ENCODE data around the gene ENOX2.
"Not testable (repeated sequence)": the region's sequence is repeated elsewhere in the genome, so short reads cannot be mapped to it uniquely, and the experiment has no call there.

Gene ENOX2, protein sequence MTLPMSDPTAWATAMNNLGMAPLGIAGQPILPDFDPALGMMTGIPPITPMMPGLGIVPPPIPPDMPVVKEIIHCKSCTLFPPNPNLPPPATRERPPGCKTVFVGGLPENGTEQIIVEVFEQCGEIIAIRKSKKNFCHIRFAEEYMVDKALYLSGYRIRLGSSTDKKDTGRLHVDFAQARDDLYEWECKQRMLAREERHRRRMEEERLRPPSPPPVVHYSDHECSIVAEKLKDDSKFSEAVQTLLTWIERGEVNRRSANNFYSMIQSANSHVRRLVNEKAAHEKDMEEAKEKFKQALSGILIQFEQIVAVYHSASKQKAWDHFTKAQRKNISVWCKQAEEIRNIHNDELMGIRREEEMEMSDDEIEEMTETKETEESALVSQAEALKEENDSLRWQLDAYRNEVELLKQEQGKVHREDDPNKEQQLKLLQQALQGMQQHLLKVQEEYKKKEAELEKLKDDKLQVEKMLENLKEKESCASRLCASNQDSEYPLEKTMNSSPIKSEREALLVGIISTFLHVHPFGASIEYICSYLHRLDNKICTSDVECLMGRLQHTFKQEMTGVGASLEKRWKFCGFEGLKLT

DNA sequence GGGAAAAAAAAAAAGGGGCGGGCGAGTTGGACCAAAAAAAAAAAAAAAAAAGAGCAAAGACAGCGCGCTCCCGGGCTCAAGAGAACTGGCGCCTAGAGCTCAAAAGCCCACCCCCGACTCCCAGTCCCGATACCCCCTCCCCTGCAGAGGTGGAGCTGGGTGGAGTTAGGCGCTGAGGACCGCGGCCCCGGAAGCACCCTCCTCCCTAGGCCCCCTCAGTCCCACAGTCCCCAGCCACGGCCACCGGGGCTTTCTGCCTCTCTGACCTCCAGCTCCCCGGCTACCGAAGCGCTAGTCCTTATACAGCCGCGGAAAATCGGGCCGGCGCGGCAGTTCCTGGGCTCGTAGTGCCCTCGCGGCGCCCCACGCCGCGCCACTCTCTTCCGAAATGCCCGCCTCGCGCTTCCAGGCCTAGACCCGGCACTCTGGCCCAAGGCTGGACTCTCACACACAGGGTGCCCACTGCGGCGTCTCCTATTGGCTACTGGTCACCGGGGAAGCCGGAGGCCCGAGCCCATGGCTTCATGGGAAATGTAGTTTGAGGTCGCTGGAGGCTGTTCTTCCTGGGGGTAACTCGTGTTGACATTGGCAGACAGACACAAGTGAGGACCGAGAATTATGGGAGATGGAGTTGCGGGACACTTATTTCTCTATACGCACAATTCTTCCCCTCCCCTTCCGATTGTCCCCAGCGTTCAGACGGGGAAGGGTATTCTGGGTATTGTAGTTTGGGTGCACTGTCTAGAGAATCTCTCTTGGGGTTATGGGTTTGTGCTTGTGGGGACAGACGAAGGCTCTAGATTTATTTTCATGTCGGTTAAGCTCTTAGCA lies at the start of gene ENOX2:
ENOX2 (minus strand) TSS at position 427 of the 831 bp plus-strand sequence. CDS start 199,993 bp downstream, outside the sequence.
- peak; percentile 70 for DNase-seq

DNA sequence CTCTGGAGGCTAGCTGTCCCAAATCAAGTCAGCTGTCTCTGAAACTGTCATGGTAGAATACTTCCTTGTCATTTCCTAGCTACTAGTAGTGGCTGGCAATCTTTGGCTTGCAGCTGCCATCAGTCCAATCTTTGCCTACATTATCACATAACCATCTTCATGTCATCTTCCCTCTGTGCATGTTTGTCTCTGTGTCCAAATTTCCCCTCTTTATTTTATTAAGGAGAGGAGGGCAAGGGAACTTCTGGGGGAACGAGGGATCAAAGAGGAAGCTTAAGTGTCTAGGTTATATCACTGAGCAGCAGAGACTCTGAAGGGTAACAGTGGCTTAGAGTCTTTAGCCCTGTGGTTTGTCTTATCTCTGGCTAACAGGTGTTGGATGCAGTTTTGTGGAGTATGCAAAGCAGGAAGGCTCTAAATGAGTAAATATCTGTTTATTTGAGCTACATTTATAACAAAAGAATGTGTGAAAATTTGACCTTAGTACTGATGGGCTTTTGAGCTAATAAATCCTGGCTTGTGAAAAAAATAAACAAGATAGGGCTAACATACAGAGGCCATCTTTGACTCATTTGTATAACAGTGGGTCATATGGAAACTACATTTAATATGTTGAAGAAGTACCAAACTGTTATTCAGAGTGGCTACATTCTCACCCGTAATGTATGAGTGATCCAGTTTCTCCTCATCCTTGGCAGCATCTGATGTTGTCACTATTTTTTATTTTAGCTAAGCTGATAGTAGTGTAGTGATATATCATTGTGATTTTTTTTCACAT lies 49.4 kb upstream of the ENOX2 start:
- no peak for DNase-seq

DNA sequence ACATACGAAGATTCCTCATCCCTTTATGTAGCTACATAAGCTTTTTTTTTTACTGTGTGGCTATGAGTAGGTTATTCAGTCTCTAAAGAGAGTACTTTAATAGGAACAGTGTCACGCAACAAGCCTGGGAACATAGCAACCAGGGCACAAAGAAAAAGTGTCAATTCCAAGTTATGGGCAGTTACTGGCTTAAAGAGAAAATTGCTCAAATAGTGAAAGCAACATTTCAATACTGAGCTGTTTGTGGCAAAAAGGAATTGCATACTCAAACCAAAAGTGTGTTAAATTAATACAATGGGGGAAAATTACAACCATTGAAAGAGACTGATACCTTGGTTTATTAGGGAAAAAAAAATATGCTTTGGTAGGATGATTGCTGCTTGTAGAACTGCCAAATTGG lies 41.2 kb upstream of the ENOX2 start:
- no peak for DNase-seq

DNA sequence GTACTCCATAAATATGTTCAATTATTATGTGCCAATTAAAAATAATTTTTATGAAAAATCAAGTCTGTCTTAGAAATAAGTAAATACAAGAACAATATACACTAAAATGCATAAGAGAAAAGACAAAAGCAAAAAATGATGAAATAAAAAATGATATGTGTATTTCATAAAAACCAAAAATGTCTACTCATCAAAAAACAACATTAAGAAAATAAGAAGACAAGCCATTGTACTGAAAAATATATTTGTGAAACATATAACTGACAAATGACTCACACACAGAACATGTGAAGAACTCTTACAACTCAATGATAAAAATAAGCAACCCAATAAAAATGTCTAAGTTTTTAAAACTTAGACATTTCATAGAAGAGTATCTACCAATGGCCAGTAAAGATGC lies 34.1 kb upstream of the ENOX2 start:
- no peak for DNase-seq

DNA sequence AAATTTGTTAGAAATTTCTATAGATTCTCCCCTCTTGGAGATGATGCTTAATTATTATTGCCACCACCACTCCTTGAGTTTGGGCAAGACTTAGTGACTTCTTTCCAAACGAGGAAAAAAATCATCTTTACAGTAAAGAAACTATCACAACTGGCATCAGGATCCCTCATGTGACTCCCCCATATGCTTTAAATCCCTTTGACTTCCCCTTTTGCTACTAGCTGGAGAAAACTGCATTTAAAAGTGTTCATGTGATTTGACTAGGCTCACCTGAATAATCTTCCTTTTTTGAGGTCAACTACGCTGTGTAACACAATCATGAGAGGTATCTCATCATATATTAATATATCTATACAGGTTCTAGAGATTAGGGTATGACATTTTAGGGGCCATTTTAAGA lies 30.3 kb upstream of the ENOX2 start:
- no peak for DNase-seq

DNA sequence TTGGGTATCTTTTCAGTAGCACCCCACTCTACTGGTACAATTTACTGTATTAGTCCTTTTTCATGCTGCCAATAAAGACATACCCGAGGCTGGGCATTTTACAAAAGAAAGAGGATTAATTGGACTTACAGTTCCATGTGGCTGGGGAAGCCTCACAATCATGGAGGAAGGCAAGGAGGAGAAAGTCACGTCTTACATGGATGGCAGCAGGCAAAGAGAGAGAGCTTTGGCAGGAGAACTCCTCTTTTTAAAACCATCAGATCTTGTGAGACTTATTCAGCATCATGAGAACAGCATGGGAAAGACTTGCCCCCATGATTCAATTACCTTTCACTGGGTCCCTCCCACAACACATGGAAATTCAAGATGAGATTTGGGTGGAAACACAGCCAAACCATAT lies 17.4 kb upstream of the ENOX2 start:
- DNase-seq, result not testable (repeated sequence)

DNA sequence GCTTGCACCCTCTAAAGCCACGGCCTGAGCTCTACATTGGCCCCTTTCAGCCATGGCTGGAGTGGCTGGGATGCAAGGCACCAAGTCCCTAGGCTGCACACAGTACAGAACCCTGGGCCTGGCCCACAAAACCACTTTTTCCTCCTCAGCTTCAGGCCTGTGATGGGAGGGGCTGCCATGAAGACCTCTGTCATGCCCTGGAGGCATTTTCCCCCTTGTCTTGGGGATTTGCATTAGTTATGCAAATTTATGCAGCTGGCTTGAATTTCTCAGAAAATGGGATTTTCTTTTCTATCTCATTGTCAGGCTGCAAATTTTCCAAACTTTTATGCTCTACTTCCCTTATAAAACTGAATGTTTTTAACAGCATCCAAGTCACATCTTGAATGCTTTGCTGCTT lies 16.7 kb upstream of the ENOX2 start:
- DNase-seq, result not testable (repeated sequence)

DNA sequence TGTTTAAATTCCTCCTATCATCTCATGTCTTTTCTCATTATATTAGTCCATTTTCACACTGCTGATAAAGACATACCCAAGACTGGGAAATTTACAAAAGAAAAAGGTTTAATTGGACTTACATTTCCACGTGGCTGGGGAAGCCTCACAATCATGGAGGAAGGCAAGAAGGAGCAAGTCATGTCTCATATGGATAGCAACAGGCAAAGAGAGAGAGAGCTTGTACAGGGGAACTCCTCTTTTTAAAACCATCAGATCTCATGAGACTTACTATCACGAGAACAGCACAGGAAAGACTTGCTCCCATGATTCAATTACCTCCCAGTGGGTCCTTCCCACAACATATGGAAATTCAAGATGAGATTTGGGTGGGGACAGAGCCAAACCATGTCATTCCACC lies 15.5 kb upstream of the ENOX2 start:
- not testable (repeated sequence) for DNase-seq

DNA sequence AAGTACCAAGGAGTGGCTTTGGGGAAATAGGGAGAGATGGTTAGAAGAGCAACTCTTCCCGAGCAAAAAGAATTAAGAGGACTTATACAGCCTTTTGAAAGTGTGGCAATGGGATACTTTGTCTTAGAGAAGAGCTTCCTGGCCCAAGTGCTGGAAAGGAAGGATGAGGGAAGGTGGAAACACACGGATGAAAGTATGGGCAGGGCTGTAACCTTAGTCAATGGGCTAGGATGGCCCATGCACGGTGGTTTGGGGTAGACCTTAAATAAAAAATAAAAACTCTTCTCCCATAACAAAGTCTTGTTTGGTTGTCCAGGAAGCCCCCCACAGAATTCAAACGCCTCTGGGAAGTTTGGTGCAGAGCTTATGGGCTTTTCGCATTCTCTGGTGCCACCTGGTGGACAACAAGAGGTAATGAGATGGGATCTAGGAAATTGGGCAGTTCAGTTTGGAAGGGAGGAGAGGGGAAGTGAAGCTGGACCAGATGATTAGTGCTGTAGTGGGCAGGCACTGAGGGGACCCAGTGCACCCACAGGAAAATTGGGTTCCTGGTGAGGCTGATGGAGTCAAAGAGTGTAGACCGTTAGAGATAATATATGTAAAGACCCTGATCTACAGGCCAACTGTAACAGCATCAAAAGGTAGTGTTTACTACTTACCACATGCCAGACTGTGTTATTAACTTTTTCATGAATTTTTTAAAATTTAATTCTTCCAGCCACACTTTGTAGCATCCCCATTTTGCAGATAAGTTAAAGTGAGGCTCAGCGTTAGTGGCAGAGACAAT lies 13.8 kb upstream of the ENOX2 start:
- DNase-seq, result peak; percentile 21

DNA sequence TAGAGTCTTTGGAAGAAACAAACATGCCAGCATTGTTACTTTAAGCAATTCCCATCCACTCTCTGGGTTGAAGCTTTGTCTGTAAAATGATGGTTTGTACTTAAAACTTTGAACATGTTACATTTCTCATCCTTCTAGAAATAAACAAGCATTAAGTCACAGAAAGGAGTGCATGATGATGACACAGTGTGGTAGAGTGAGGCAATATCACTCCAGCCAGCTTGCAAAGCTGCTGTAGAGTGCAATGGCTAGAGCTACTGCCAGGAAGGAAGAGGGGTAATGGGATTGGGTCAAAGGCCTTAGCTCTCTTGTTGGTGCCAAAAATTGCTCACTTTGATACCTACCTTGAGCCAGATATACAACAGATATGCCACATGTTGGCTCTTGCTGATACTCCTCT lies 12.3 kb upstream of the ENOX2 start:
- no peak for DNase-seq

DNA sequence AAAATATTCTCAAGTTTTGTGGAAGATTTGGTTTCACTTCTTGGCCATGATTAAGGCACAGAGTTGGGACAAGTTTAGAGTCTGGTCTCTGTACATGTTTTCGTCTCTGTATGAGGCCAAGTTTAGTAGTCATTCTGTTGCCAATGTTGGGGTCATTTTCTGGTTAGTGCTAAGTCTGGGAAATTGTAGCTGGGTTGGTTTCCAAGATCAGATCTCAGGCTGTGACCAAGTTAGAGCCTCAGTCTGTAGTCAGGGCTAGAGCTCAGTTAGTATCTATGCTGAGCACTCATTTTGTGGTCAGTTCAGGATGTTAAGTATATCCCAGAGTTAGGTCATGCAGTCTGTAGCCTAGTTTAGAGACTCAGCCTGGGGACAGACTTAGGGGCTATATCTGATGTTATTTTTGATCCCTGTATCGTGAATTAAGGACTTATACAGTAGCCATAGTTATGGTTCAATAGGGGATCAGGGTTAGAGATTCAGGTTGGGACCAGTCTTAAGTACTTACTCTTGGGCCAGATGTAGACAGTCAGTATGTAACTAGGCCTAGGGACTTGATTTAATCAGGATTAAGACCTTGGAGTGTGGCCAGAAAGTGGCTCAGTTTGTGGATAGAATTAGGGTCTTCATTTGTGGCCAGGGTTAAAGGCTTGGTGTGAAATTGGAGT lies 6.6 kb upstream of the ENOX2 start:
- DNase-seq, result no peak

DNA sequence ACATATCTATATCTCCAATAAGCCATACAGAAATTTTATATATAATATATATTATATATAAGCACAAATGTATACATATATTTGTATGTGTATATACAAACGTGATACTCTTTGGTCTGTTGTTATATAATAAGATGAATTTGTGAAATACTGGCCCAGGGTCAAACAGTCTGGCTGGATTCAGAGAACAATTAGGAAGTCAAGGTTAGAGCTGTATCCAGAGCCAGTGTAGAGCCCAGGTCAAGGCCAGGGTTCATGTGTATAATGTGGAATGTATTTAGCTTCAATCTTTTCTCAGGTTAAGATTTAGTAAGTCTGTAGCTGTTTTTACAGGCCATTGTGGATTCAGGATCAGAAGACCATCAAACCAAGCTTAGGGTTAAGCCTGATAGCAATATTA lies 3.8 kb upstream of the ENOX2 start:
- no peak for DNase-seq

DNA sequence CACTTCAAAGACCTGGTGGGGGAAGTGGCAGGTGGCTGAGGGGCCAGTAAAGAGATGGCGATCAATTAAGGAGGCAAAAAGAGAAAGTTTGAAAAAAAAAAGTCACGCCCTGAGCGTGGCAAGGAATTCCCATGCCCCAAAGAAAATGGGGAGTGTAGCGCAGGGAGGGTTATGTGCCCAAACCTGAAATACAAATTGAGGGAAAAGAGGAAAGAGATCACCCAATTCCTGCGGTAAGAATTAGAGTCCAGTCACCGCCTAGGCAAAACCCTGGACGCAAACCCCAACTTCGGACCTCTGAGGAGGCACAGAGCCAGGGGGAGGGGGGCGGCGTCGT lies 595 bp downstream of the ENOX2 start:
- no peak for DNase-seq

DNA sequence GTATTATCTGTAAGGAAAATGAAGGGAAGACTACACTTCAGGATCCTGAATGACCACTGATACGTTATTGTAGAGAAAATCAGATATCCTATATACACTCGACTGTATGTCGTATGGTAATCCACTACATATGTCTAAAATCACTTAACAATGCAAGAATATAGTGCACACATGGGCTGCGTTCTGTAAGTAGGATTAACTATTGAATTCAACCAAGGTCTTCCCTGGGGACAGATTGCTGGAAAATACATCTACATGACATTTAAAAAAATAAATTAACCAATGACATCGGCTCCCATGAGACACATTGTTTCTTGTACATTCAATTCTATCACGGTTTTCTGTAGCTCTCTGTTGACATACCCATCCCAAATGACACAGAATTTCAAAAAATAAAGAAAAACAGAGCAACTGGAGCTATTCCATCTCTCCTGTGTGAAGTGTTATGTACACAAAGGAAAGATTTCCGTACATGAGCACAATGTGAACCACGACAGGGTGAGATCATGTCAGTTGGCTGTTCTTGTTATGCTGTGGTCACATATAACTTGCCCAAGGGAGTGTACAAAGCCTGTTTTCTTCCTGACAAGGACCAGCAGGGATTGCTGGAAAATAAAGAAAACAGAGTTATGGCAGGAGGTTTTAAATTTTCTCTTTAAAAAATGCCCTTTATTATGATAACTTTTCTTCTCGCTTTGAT lies 6.1 kb downstream of the ENOX2 start:
- no peak for DNase-seq

DNA sequence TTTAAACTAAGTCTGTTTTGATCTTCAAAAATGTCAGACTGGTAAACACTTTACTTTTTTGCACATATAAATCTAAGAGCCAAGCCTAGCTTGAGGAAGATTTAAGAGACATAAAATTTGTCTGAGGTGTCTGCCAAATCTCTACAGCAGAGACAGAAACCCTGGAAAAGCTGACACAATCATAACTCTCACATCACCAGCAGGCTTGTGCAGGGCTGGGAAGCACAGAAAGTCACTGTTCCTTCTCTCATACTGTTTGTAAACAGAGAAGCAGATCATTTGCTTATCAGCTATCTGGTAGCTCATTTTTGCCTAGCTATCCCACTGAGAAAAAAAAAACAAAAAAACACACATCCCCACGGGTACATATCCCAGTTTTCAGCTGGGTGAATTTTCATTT lies 7.0 kb downstream of the ENOX2 start:
- no peak for DNase-seq

DNA sequence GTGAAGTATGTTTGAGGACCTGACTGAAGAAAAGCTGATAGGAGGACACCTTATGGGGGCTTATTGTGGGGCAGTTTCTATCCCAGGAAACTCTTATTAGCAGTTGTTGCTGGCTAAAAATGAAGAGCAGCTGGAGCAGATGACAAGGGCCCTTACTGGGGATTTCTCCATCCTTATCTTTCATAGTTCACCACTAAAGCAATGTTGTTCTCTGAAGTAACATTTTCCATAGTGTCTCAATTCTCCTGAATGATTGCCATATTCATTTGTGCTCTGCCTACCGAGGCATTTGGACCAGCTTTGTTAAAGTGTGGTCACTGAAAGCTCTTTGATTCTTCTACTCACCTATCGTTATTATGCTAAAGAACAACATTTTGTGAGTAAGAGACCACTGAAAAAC lies 7.7 kb downstream of the ENOX2 start:
- no peak for DNase-seq

DNA sequence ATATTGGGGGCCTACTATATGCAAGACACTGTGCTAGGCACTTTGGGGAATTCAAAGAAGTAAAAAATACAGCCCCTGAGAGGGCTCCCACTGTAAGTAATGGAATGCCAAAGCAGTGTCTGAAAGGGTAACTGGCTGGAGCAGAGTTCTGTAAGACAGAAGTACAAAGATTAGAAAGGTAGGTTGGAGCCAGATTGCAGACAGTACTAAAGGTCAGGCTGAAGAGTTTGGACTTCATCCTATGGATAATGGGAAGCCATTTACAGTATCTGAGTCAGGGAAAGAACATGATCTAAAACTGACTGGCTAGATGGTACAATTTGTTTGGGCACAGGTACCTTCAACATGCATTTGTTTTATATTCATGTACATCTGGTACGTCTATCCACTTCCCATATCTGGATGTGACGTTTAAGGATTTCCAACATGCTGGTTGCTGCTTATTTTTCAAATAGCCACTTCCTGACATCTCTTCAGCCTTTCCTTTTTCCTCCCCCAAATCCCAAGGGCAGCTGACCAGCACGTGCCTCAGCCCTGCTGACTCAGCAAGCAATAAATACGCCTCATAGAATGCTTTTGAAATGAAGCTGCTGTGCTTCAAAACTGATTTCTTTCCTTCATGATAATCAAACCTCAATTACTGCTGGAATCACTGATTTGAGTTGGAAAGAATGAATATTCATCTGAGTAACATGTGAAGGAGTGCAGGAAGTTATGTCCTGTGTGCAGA lies 9.5 kb downstream of the ENOX2 start:
- DNase-seq, result no peak

DNA sequence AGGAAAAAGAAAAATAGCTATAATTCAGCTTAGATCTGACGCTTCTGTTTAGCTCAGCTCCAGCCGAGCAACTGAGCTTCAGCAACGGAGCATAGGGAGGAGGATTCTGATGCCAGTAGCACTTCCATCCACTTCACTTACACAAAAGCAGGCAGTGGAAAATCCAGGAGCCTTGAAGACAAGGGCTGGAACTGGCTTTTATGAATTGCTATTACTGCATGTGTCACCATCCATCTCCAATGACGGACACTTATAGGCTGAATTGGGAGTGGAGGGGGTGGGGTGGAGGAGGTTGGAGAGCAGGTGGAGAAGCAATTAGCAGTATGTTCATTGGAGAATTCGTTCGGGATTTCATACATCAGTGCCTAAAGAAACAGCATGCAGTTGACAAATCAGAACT lies 15.6 kb downstream of the ENOX2 start:
- DNase-seq, result no peak

DNA sequence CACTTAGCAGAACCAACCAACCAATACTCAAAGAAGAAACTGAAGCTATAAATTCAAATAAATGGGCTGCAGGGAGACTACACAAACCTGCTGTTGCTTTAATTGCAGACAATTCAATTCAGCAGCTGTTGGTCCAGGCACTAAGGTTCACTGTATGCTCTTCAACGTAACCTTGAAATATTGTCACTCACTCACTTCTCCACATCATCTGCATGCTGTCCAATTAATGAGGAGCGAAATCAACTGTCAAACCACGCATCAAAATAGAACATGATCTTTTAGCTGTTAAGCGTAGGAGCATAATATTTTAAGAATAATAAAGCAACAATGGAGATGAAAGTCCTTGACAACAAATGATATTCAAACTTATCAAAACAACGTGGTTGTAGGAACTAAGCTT lies 17.0 kb downstream of the ENOX2 start:
- no peak for DNase-seq

DNA sequence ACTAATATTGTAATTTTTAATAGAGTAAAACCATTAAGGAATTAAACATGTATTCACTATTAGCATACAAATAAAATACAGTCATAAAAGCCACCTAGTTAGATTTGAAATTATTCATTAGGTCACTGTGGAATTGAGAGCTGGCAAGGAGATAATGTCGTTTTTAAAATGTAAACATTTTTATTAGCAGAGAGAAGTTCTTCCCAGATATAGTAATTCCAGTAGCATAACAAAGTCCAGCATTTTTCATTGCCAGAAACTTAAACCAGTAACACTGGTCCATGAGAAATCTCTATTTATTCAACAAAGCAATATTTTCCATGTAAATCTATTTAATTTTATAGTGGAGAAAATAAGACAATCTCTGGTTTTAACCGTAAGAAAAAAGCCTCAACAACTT lies 17.5 kb downstream of the ENOX2 start:
- no peak for DNase-seq
